Gastroesophageal sphincter (tissue), 3 donors: ENCODE data around the gene CUBN.

Experiments used
- CTCF ChIP-seq, 4 experiments: fragments of 200-600 bp in 2 of 4; fragments of 450-650 bp in 2 of 4; sonication (generic) in 1 of 4; IDR thresholded peaks; one replicate each; pipeline ENCODE4 v1.5.1; 2017 to 2019; ENCODE audit warnings: antibody characterized with exemption in 4 of 4, mild to moderate bottlenecking in 2 of 4, moderate library complexity in 2 of 4
- POLR2AphosphoS5 ChIP-seq: sonication (generic); formaldehyde crosslinking; IDR thresholded peaks from one replicate; pipeline ENCODE4 v1.6.1; 2017; ENCODE audit warnings: antibody characterized with exemption

GRCh38 chr10:17065273-17065672 is 64.3 kb downstream of the CUBN start:
- TF ChIP-seq POLR2AphosphoS5: no peak
- no peak for TF ChIP-seq CTCF (IDR thresholded peaks at IDR 0.05)
